HCT116 (cell line): Measurements from ENCODE around the gene ZNF438. TPM values are rescaled to one million over a fixed set of nuclear protein-coding genes. Genes with fewer than 3 reads are reported as not detected.
"Not testable (repeated sequence)": the region's sequence is repeated elsewhere in the genome, so short reads cannot be mapped to it uniquely, and the experiment has no call there.

Experiments used
- ATAC-seq: fragments of 200-7000 bp; cut with Tn5 transposase; 2 replicates; pipeline ENCODE4 v1.9.1; 2020; ENCODE audit warnings: mild to moderate bottlenecking, moderate library complexity
- BruUV-seq: library from RNA; stranded (reverse); fragments of 400-500 nt; replicated peaks from 2 replicates; lab custom pipeline; 2021; lab: Mats Ljungman, UMichigan
- CTCF ChIA-PET: fragments of 300-600 bp; sonication (Branson Sonifier 250); formaldehyde crosslinking; loops from one replicate; lab custom pipeline; 2021; ENCODE audit warnings: antibody characterized with exemption; lab: Charles Lee
- POLR2A ChIA-PET: fragments of 300-600, 350-600 bp; sonication (Branson Sonifier 250); formaldehyde crosslinking; loops from one replicate; lab custom pipeline; 2021; ENCODE audit warnings: antibody characterized with exemption; lab: Charles Lee
- RAD21 ChIA-PET, 2 experiments: fragments of 300-600 bp; sonication (Branson Sonifier 250); formaldehyde crosslinking; loops; one replicate each; lab custom pipeline; 2023; ENCODE audit warnings: low total read pairs in 2 of 2; ENCODE audit not compliant: uncharacterized antibody in 2 of 2, unreplicated experiment in 2 of 2, low non-redundant PET in 1 of 2; lab: Charles Lee
- DNase-seq: peaks from one replicate; pipeline ENCODE4 v3.0.0-alpha.2; 2010; ENCODE audit warnings: low read depth, low spot score
- H2AFZ ChIP-seq: fragments of 200-600 bp; shearing (Covaris generic), sonication (generic); 2 replicates; pipeline ENCODE4 v1.6.1; 2017; ENCODE audit warnings: low read depth, mixed run types, mixed read lengths, antibody characterized with exemption, low read length; ENCODE audit not compliant: poor library complexity, severe bottlenecking
- H3K27ac ChIP-seq: 2 replicates; pipeline ENCODE4 v1.5.1; 2012; ENCODE audit warnings: low read depth, low read length
- H3K27me3 ChIP-seq: fragments of 200-600 bp; sonication (generic); 2 replicates; pipeline ENCODE4 v1.6.1; 2016; ENCODE audit warnings: mixed run types, low read length, mixed read lengths; ENCODE audit not compliant: insufficient read depth
- H3K36me3 ChIP-seq, 2 experiments: fragments of 200-500 bp in 1 of 2; fragments of 200-600 bp in 1 of 2; sonication (Bioruptor generic) in 1 of 2; sonication (generic) in 1 of 2; 2 replicates each; pipeline versions ENCODE4 v1.5.1 to v1.6.1; 2014 to 2016; ENCODE audit warnings: low read length in 2 of 2, inconsistent platforms in 1 of 2, mixed read lengths in 1 of 2, mixed run types in 1 of 2; ENCODE audit not compliant: insufficient read depth in 2 of 2, control insufficient read depth in 1 of 2
- H3K4me1 ChIP-seq, 2 experiments: fragments of 200-600 bp in 1 of 2; sonication (generic) in 1 of 2; 2 replicates each; pipeline versions ENCODE4 v1.5.1 to v1.6.1; 2012 to 2017; ENCODE audit warnings: low read length in 2 of 2, inconsistent platforms in 1 of 2, mild to moderate bottlenecking in 1 of 2, mixed read lengths in 1 of 2, mixed run types in 1 of 2, moderate library complexity in 1 of 2; ENCODE audit not compliant: insufficient read depth in 2 of 2, control insufficient read depth in 1 of 2
- H3K4me2 ChIP-seq: fragments of 200-600 bp; sonication (generic); 2 replicates; pipeline ENCODE4 v1.6.1; 2017; ENCODE audit warnings: mixed run types, low read length, mixed read lengths
- H3K4me3 ChIP-seq, 2 experiments: fragments of 200-600 bp in 1 of 2; sonication (generic) in 1 of 2; replicated peaks in 1 of 2; 2 replicates each; pipeline ENCODE4 v1.5.1; 2011 to 2016; ENCODE audit warnings: low read length in 2 of 2, control low read depth in 1 of 2, low read depth in 1 of 2, mild to moderate bottlenecking in 1 of 2, mixed read lengths in 1 of 2, mixed run types in 1 of 2
- H3K79me2 ChIP-seq: fragments of 200-600 bp; sonication (generic); 2 replicates; pipeline ENCODE4 v1.6.1; 2017; ENCODE audit warnings: mild to moderate bottlenecking, mixed run types, low read length, moderate library complexity, mixed read lengths; ENCODE audit not compliant: insufficient read depth
- H3K9ac ChIP-seq: fragments of 200-600 bp; sonication (generic); 2 replicates; pipeline ENCODE4 v1.6.1; 2016; ENCODE audit warnings: low read length, mixed read lengths
- H3K9me2 ChIP-seq: fragments of 200-600 bp; sonication (generic), shearing (Covaris generic); 2 replicates; pipeline ENCODE4 v1.6.1; 2017; ENCODE audit warnings: mixed run types, mild to moderate bottlenecking, moderate library complexity; ENCODE audit not compliant: insufficient read depth
- H3K9me3 ChIP-seq, 2 experiments: fragments of 200-500 bp in 1 of 2; fragments of 200-600 bp in 1 of 2; sonication (Bioruptor generic) in 1 of 2; sonication (generic) in 1 of 2; 2 replicates each; pipeline ENCODE4 v1.6.1; 2014 to 2017; ENCODE audit warnings: low read length in 2 of 2, mixed read lengths in 2 of 2, inconsistent platforms in 1 of 2, low read depth in 1 of 2, mild to moderate bottlenecking in 1 of 2, mixed run types in 1 of 2, moderate library complexity in 1 of 2; ENCODE audit not compliant: control insufficient read depth in 1 of 2, insufficient read depth in 1 of 2
- H4K20me1 ChIP-seq: fragments of 200-600 bp; sonication (generic), shearing (Covaris generic); 2 replicates; pipeline ENCODE4 v1.6.1; 2017; ENCODE audit warnings: mixed run types, mild to moderate bottlenecking, moderate library complexity; ENCODE audit not compliant: insufficient read depth
- CBX3 ChIP-seq: IDR thresholded peaks from 2 replicates; pipeline ENCODE4 v1.6.1; 2012; ENCODE audit warnings: low read depth
- CTCF ChIP-seq, 3 experiments: fragments of 200-600 bp in 1 of 3; sonication (generic) in 1 of 3; IDR thresholded peaks in 2 of 3; conservative IDR thresholded peaks in 1 of 3; 2 replicates each; pipeline ENCODE4 v1.5.1; 2012 to 2017; ENCODE audit warnings: low read depth in 2 of 3, low read length in 2 of 3, antibody characterized with exemption in 1 of 3, borderline replicate concordance in 1 of 3, control low read depth in 1 of 3, mild to moderate bottlenecking in 1 of 3, mixed read lengths in 1 of 3, mixed run types in 1 of 3, moderate library complexity in 1 of 3; ENCODE audit not compliant: insufficient read depth in 1 of 3
- EGR1 ChIP-seq: IDR thresholded peaks from 2 replicates; pipeline ENCODE4 v1.6.1; 2012; ENCODE audit warnings: low read depth
- ELF1 ChIP-seq: IDR thresholded peaks from 2 replicates; pipeline ENCODE4 v1.6.1; 2012; ENCODE audit warnings: low read depth, borderline replicate concordance
- EZH2 ChIP-seq: fragments of 200-600 bp; sonication (generic); IDR thresholded peaks from 2 replicates; pipeline ENCODE4 v1.6.1; 2017; ENCODE audit warnings: antibody characterized with exemption, mixed run types
- FOSL1 ChIP-seq: IDR thresholded peaks from 2 replicates; pipeline ENCODE4 v1.6.1; 2012; ENCODE audit warnings: low read depth
- JUND ChIP-seq: IDR thresholded peaks from 2 replicates; pipeline ENCODE4 v1.6.1; 2012
- MAX ChIP-seq: IDR thresholded peaks from 2 replicates; pipeline ENCODE4 v1.6.1; 2012
- POLR2A ChIP-seq: IDR thresholded peaks from 2 replicates; pipeline ENCODE4 v1.7.0; 2011; ENCODE audit warnings: borderline replicate concordance; ENCODE audit not compliant: insufficient read depth, insufficient read length; ENCODE audit errors: extremely low read depth
- POLR2AphosphoS5 ChIP-seq: IDR thresholded peaks from 2 replicates; pipeline ENCODE4 v1.6.1; 2011; ENCODE audit warnings: mild to moderate bottlenecking, low read depth, low read length, moderate library complexity
- RAD21 ChIP-seq: IDR thresholded peaks from 2 replicates; pipeline ENCODE4 v1.6.1; 2012; ENCODE audit warnings: low read depth, mild to moderate bottlenecking
- REST ChIP-seq: IDR thresholded peaks from 2 replicates; pipeline ENCODE4 v1.6.1; 2012; ENCODE audit warnings: low read depth
- YY1 ChIP-seq: IDR thresholded peaks from 2 replicates; pipeline ENCODE4 v1.6.1; 2011; ENCODE audit warnings: low read length, low read depth, moderate library complexity, mild to moderate bottlenecking; ENCODE audit not compliant: insufficient replicate concordance; ENCODE audit errors: extremely low read depth
- ZFX ChIP-seq: fragments of 450-650 bp; IDR thresholded peaks from 2 replicates; pipeline ENCODE4 v1.6.1; 2017
- ZNF274 ChIP-seq: fragments of 200-500 bp; sonication (Bioruptor generic); IDR thresholded peaks from 2 replicates; pipeline ENCODE4 v1.6.1; 2014; ENCODE audit warnings: mild to moderate bottlenecking, low read depth, low read length, inconsistent platforms
- intact Hi-C: fragments of 100-400 bp; cut with micrococcal nuclease; formaldehyde crosslinking; loops from 2 replicates; pipeline ENCODE4 v1.10.0; 2022
- total RNA-seq: library from RNA; stranded (reverse); gene quantifications from one replicate; pipeline ENCODE4 v1.2.1, GENCODE V29; 2021; ENCODE audit not compliant: unreplicated experiment

ZNF438 gene
- total RNA-seq, 1 experiment from 2014 or later: 3.3 TPM

DNA sequence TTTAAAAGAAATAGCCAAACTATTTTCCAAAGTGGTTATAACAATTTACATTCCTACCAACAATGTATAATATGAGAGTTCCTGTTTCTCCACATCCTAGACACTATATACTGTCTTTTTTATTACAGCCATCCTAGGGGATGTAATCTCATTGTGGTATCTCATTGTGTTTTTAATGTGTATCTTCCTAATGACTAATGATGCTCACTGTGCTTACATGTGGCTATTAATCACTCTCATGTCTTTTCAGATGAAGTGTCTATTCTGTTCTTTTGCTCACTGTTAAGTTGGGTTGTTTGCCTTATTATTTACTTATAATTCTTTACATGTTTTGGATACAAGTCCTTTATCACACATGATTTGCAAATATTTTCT lies 71.8 kb downstream of the ZNF438 start:
- no peak for TF ChIP-seq RAD21
- no peak for TF ChIP-seq EGR1
- TF ChIP-seq CBX3: no peak
- no peak for TF ChIP-seq POLR2AphosphoS5
- no peak for TF ChIP-seq FOSL1
- TF ChIP-seq POLR2A: no peak
- TF ChIP-seq ZFX: no peak
- TF ChIP-seq CTCF (IDR thresholded peaks at IDR 0.05 in 2 of 3, conservative IDR thresholded peaks at IDR 0.05 in 1 of 3; ENCODE audit: borderline replicate concordance in 1 of 3, insufficient read depth in 1 of 3, low read depth in 2 of 3, low read length in 2 of 3): no peak
- no peak for TF ChIP-seq ZNF274
- TF ChIP-seq REST: no peak
- TF ChIP-seq YY1: no peak
- no peak for TF ChIP-seq ELF1
- TF ChIP-seq JUND: no peak
- TF ChIP-seq EZH2: no peak
- no peak for TF ChIP-seq MAX
- H3K9me2 ChIP-seq: no peaks in the 10 kb centered on the region
- RAD21 ChIA-PET: no interaction called here
- DNase-seq (no peak), ATAC-seq (no peak)
- H3K9ac ChIP-seq: no peak overlapping the region
- POLR2A ChIA-PET: no interaction called here
- no peaks in the 10 kb centered on the region for H3K36me3 ChIP-seq
- no peak overlapping the region for H2AFZ ChIP-seq
- BruUV-seq: no TSS peak
- no peak overlapping the region for H3K27ac ChIP-seq
- intact Hi-C loops: loop anchor here (2.0 kb wide), 1 partner anchor 19 kb away; no protein-coding TSS in a partner anchor
- no peak overlapping the region for H3K4me3 ChIP-seq
- no peaks in the 10 kb centered on the region for H4K20me1 ChIP-seq
- no peaks in the 10 kb centered on the region for H3K79me2 ChIP-seq
- CTCF ChIA-PET: no interaction called here
- no peaks in the 10 kb centered on the region for H3K27me3 ChIP-seq
- H3K4me2 ChIP-seq: no peak overlapping the region
- H3K9me3 ChIP-seq: no peaks in the 10 kb centered on the region
- no peaks in the 10 kb centered on the region for H3K4me1 ChIP-seq

GRCh38 chr10:30949218-30949617 lies 82.4 kb downstream of the ZNF438 start:
- H2AFZ ChIP-seq, BruUV-seq, H4K20me1 ChIP-seq, CTCF ChIA-PET, H3K9me2 ChIP-seq, H3K79me2 ChIP-seq, H3K4me3 ChIP-seq, H3K36me3 ChIP-seq, H3K9ac ChIP-seq, ATAC-seq, H3K4me2 ChIP-seq, RAD21 ChIA-PET, H3K27ac ChIP-seq, H3K27me3 ChIP-seq, DNase-seq, POLR2A ChIA-PET, intact Hi-C loops, H3K9me3 ChIP-seq, H3K4me1 ChIP-seq: not testable (repeated sequence)
